GM18951 (cell line): ENCODE data around the gene SLC23A2.
"Not testable (repeated sequence)": the region's sequence is repeated elsewhere in the genome, so short reads cannot be mapped to it uniquely, and the experiment has no call there.

Experiments used
- POLR2A ChIP-seq: IDR thresholded peaks from 4 replicates; pipeline ENCODE4 v1.6.1; 2011; ENCODE audit warnings: mild to moderate bottlenecking; ENCODE audit not compliant: insufficient read length, insufficient read depth; ENCODE audit errors: extremely low read depth
- in situ Hi-C: fragments of 300-500 bp; cut with MboI; formaldehyde crosslinking; loops from one replicate; pipeline ENCODE4 v1.12.0; 2022; ENCODE audit warnings: low sequenced_read_pairs, mixed read lengths, inconsistent platforms; ENCODE audit not compliant: unreplicated experiment

Gene SLC23A2

DNA sequence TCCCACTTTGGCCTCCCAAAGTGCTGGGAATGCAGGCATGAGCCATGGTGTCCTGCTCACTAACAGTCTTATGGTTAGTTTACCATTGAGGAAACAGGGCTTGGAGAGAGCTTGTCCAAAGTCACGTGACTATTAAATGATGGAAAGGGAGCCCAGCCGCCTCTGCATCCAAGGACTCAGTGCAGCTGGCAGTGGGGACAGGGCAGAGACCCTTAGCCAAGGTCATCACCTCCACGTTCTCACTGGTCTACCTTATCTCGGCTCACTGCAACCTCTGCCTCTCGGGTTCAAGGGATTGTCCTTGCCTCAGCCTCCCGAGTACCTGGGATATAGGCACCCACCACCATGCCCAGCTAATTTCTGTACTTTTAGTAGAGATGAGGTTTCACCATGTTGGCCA, 109.3 kb downstream of the SLC23A2 start:
- no peak for TF ChIP-seq POLR2A
- in situ Hi-C loops = no loop called here

DNA sequence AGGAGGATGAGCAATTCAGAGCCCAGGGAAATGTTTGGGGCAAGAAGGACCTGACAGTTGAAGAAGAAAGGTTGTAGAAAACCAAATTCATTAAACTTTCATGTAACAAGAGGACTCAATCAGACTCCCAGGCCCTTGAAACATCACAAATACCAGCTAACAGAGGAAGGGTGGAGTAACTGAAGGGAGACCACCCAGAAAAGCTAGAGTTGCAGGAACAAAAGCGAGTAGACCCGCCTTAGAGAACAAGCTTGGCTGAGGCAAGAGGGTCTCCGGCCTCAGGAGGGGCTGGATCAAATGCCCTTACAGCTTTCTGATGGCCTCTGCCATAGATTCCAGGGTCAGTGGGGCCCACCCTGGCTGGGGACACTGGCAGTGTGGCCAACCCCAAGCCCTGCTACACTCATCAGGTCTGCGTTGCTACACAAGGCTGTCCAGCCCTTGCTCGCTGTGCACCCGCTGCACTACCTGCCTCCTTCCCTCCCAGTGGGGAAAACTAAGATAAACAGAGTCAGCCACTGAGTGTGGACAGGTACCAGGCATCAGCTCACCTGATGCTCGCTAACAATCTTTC, 110.0 kb downstream of the SLC23A2 start:
- TF ChIP-seq POLR2A = no peak
- in situ Hi-C loops = no loop called here

DNA sequence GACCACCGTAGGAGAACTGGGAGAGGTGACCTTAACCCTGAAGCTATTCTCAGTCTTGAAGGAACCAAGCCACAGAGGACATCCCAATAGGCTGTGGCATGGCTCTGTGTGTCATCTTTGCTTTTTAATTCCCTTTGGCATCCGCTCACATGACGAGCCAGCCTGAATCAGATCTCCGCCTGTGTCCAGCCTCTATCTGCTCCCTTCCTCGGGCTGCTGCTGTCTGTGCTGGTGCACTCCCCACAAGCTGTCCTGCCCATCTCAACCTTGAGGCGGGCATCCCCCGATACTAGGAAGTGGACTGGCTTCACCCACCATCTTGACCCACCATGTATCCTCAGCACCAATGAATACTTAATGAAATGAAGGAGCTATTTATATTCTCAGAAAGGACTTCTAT, 111.9 kb downstream of the SLC23A2 start:
- in situ Hi-C loops = no loop called here
- TF ChIP-seq POLR2A = no peak

DNA sequence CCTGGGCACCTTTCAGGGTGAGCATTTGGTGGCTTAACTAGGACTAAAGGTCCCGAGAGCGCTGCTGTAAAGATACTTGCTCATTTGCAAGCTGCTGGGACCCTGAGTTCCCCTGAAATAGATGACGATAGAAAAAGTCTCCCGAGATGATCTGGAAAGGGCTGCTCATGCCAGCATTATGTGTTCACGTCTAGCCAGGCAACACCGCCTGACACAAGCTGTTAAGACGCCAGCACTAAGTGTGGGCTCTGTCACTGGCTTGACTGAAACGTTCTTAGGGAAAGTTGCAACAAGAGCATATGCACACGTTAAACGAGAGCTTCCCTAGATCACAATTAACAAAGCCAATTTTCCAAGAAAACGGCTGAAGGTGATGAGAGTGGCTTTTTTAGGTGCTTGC, 113.7 kb downstream of the SLC23A2 start:
- in situ Hi-C loops = no loop called here
- TF ChIP-seq POLR2A = no peak

DNA sequence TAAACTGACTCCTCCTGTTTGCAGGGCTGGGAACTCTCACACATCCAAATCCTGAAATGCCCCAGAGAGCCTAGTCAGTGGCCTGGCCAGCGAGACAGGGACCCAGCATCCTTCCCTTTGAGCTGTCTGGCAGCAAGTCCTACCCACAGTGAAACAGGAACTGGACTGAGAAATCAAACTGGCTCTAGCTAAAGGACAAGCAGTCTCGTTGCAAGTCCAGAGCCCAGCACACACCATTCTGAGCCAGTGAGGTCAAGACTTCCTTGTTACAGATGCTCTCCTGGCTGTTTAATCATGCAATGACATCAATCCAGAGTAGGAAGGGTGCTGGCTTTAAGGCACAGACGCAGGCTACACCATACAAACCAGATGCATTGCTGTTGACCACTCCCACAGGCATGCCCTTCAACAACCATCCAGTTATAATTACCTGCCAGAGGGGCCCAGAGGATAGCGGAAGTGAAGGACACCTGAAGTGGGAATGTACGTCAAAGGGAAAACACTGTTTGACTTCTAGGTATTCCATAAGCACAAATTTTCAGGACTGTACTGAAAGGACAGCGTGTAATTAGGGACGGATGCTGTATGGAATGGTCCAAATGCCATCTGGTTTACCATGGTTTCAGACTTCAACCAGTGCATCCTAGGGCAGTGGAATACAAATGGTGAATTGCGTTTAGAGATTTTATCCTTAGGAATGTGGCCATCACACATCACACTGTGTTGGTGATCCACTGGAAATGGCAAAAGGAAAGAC, 114.4 kb downstream of the SLC23A2 start:
- in situ Hi-C loops = no loop called here
- TF ChIP-seq POLR2A = no peak

DNA sequence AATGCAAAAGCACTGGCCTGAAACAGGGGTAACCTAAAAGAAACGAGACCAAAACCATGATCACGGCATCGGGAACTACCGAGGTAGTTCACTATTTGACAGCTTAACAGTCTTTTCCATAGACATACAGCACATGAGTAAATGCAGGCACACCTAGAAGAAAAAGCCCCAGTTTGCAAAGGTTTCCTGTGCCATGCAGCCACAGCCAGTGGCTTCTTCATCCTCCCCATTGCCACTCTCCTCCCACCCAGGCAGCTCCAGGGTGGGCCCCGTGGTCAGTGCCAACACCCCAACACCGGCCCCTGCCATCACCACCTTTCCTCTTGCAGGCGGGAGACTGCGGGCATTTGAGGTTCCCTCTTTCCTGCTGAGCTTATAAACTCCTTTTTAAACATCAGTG, 115.4 kb downstream of the SLC23A2 start:
- no peak for TF ChIP-seq POLR2A
- in situ Hi-C loops = no loop called here

DNA sequence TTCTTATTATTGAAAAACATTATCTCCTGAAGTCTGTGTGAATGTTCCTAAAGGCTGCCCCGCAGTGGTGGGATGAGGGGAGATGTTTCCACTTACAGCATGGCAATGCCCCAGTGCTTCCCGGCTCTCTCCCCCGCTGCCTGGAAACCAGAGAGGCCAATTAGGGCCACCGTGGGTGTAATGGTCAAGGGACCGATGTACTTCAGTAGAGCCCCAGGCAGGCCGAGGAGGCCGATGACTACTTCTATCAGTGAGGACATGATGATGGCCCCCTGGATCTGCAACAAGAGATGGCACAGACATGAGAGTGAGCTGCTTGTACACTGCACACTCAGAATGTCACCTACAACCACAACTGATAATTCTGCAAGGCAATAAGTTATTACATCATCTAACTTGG, 117.8 kb downstream of the SLC23A2 start:
- in situ Hi-C loops = no loop called here
- no peak for TF ChIP-seq POLR2A

DNA sequence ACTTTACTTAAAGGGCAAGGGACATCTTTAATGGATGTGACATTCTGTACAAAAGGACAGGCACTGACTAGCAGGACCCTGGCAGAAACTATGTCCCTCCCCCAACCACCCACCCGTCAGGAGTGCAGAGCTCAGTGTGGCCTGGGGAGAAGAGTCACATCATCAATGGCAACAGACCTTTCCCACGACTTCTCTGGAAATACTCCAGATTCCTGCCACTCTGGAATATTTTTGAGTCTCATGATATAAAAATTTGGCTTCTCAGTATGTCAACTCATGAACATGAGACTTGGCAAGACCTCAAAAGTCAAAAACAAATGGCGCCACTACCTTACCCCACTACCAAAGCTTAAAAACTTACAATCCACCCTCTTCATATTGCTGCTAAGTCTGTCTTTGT, 118.3 kb downstream of the SLC23A2 start:
- in situ Hi-C loops = no loop called here
- TF ChIP-seq POLR2A = no peak

DNA sequence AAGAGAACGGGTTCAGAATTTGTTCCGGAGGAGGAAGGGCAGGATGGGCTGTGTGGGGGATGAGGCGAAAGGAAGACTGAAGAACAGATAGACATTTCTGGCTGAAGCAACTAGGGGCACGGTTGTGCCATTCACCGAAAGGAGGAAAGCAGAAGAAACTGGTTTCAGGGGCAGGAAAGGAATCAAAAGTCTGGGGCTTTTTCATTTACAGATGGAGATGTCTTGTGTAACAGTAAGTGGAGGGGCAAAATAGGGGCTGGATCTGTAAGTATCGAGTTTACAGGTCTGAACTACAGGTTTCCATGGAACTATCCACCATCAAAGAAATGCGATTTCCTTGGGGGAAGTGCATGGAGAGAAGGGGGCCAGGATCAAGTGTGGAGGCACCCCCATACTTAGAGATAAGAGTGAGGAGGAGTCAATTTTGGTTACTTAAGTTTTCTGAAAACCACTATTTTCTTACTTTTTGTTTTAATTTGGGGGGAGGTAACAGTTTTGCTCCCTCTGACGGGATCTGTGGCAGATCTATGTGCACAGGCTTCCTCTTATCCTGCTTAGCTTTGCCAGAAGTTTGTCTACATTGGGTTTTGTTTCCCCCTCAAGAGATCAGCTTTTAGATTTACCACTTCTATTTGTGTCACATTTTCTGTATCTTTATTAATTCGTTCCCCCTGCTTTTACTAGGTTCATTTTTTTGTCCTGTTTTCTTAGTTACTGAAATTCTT, 120.1 kb downstream of the SLC23A2 start:
- TF ChIP-seq POLR2A = no peak
- in situ Hi-C loops = no loop called here

DNA sequence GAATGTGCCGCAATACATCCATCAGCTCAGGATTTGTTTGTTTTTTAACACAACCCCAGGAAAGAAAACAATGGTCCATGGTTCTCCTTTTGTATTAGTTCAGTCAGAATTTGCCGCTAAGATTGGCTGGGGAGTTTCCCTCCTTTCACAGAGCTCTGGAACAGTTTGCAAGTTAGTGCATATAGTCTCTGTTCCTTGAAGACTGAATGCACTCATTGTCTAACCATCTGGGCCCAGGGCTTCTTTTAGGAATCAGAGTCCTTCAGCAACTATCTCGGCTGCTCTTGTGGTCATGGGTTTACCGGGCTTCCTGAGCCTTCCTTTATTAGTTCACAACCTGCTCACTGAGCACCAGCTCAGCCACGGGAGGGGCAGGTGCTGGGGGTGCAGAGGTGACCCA, 121.3 kb downstream of the SLC23A2 start:
- in situ Hi-C loops = no loop called here
- TF ChIP-seq POLR2A = no peak

DNA sequence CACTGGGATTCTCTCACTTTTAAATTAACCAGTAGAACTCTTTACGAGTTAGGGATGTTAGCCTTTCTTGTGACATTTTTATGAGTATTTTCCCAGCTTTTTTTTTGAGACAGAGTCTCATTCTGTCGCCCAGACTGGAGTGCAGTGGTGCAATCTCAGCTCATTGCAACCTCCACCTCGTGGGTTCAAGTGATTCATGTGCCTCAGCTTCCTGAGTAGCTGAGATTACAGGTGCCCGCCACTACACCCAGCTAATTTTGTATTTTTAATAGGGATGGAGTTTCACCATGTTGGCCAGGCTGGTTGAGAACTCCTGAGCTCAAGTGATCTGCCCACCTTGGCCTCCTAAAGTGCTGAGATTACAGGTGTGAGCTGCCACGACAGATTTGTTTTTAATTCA, 123.2 kb downstream of the SLC23A2 start:
- in situ Hi-C loops = not testable (repeated sequence)

DNA sequence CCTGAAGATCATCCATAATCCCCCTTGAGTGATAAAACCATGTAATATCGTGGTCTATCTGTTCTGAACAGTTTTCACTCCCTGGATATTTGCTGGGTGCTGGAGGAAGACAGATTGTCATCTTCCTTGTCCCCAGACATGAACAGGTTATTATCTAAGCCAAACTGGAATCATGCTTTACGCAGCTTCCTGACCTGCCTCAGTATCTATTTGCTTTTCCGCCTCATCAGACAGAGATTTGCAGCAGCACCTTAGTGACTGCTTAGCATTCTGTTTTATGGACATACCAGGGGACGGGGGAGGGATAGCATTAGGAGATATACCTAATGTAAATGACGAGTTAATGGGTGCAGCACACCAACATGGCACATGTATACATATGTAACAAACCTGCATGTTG, 124.6 kb downstream of the SLC23A2 start:
- in situ Hi-C loops = no loop called here
- TF ChIP-seq POLR2A = no peak

DNA sequence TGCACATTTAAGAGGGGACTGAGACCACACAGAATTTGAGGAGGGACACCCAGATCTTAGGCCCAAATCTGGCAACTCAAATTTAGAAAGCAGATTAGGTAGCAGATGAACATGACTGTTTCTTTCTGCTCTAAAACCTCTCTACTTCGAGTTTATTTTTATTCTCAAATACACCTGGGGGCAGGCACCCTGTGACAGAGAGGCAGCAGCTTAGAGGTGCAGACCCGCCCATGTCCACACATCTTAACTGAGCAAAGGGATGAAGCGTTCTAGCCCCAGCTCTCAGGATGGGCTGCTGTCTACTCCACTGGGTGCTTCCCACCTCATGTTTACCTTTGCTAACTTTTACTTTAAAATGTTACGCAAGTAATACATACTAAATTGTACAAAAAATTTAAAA, 125.0 kb downstream of the SLC23A2 start:
- TF ChIP-seq POLR2A = no peak
- in situ Hi-C loops = no loop called here

DNA sequence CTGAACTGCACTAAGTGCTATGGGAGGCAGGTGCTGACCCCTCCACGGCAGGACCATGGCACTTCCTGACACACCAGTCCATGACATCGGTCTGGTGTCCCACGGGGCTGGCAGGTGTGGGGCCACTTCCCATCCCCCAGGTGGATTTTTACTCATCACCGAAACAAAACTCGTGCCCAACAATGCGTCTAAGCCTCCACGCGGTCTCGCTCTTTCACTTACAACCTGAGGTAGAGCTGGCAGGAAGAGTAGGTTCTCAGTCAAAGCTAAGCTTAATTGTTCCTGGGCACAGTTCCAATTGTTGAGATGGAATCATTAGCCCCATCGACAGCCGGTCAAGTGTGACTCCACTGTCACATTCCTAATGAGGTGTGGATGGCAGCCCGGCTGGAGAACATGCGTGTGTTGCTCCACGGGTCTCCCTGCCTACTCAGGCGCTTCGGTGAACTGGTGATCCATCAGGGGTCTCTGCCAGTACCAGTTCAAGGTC, 125.7 kb downstream of the SLC23A2 start:
- in situ Hi-C loops = no loop called here
- TF ChIP-seq POLR2A = no peak
